Stimulated activated CD8-positive, alpha-beta memory T cell treated with anti-CD3 and anti-CD28 coated beads, Interleukin-4, amount 100 ng/mL, for 24 hours (primary cell): Measurements from ENCODE around the gene ATP5MG.

Experiments used
- DNase-seq: peaks from one replicate; pipeline ENCODE4 v3.0.0-alpha.2; 2020; ENCODE audit warnings: low read depth

ATP5MG gene

GRCh38 chr11:118442908-118443589 is 41.6 kb downstream of the ATP5MG start:
- DNase-seq: no peak

GRCh38 chr11:118443590-118444218 is 42.3 kb downstream of the ATP5MG start:
- DNase-seq: no peak

- no peak for DNase-seq
Measured at GRCh38 chr11:118447423-118447822, 46.0 kb downstream of the ATP5MG start.

- no peak for DNase-seq
Measured at GRCh38 chr11:118448294-118448693, 46.9 kb downstream of the ATP5MG start.

- DNase-seq: no peak
Measured at GRCh38 chr11:118449316-118449918, 48.0 kb downstream of the ATP5MG start.

- DNase-seq: no peak
Measured at GRCh38 chr11:118450451-118450850, 49.0 kb downstream of the ATP5MG start.
